Hepatocyte (in vitro differentiated cells): ENCODE measurements around the gene PF4V1. TPM values are rescaled to one million over a fixed set of nuclear protein-coding genes. Genes with fewer than 3 reads are reported as not detected.

Source experiments
- DNase-seq: peaks from one replicate; pipeline ENCODE4 v3.0.0-alpha.2; 2016; ENCODE audit warnings: low spot score
- H2AFZ ChIP-seq: fragments of 200-600 bp; sonication (generic); 2 replicates; pipeline ENCODE4 v1.6.0; 2016; ENCODE audit warnings: antibody characterized with exemption, mild to moderate bottlenecking
- H3K27ac ChIP-seq: fragments of 200-600 bp; sonication (generic); 2 replicates; pipeline ENCODE4 v1.5.1; 2016; ENCODE audit warnings: mild to moderate bottlenecking
- H3K27me3 ChIP-seq: fragments of 200-600 bp; sonication (generic); 2 replicates; pipeline ENCODE4 v1.6.1; 2016
- H3K36me3 ChIP-seq: fragments of 200-600 bp; sonication (generic); replicated peaks from 2 replicates; pipeline ENCODE4 v1.5.1; 2016; ENCODE audit warnings: low read depth; ENCODE audit not compliant: insufficient read depth
- H3K4me1 ChIP-seq: fragments of 200-600 bp; sonication (generic); 2 replicates; pipeline ENCODE4 v1.5.1; 2016; ENCODE audit warnings: mild to moderate bottlenecking, moderate library complexity; ENCODE audit not compliant: insufficient read depth
- H3K4me2 ChIP-seq: fragments of 200-600 bp; sonication (generic); 2 replicates; pipeline ENCODE4 v1.6.0; 2016
- H3K4me3 ChIP-seq: fragments of 200-600 bp; sonication (generic); 2 replicates; pipeline ENCODE4 v1.5.1; 2016; ENCODE audit warnings: mild to moderate bottlenecking
- H3K79me2 ChIP-seq: fragments of 200-600 bp; sonication (generic); 2 replicates; pipeline ENCODE4 v1.6.0; 2017; ENCODE audit warnings: mild to moderate bottlenecking
- H3K9me2 ChIP-seq: fragments of 200-600 bp; sonication (generic); replicated peaks from 2 replicates; pipeline ENCODE4 v1.6.0; 2017; ENCODE audit warnings: mild to moderate bottlenecking; ENCODE audit not compliant: insufficient read depth
- H3K9me3 ChIP-seq: fragments of 200-600 bp; sonication (generic); 2 replicates; pipeline ENCODE4 v1.5.1; 2016; ENCODE audit warnings: low read depth, mild to moderate bottlenecking
- H4K20me1 ChIP-seq: fragments of 200-600 bp; sonication (generic); 2 replicates; pipeline ENCODE4 v1.6.0; 2016; ENCODE audit warnings: mild to moderate bottlenecking; ENCODE audit not compliant: insufficient read depth, poor library complexity, severe bottlenecking
- CTCF ChIP-seq: fragments of 200-600 bp; sonication (generic); IDR thresholded peaks from 2 replicates; pipeline ENCODE4 v1.5.1; 2016; ENCODE audit warnings: antibody characterized with exemption, mild to moderate bottlenecking; ENCODE audit not compliant: poor library complexity
- EZH2 ChIP-seq: fragments of 200-600 bp; sonication (generic); IDR thresholded peaks from 2 replicates; pipeline ENCODE4 v1.6.1; 2016; ENCODE audit warnings: antibody characterized with exemption, mild to moderate bottlenecking, borderline replicate concordance
- EZH2phosphoT487 ChIP-seq: fragments of 200-600 bp; sonication (generic); IDR thresholded peaks from one replicate; pipeline ENCODE4 v1.6.1; 2018; ENCODE audit warnings: antibody characterized with exemption, mild to moderate bottlenecking, low read depth, moderate library complexity; ENCODE audit not compliant: unreplicated experiment, severe bottlenecking
- WGBS: methylation state at CpG from one replicate; pipeline ENCODE4 v1.1.6; 2016; ENCODE audit warnings: low lambda C conversion rate; ENCODE audit errors: missing lambda C conversion rate; 5-methylcytosine and 5-hydroxymethylcytosine counted together
- polyA plus RNA-seq: library from polyadenylated mRNA; unstranded; fragments of >200 nt; fragmentation: Nextera tagmentation; extraction: Ambion mirVana; gene quantifications from 2 replicates; pipeline ENCODE4 v1.2.1, GENCODE V29; 2016
- total RNA-seq: library from RNA; depleted of rRNA; stranded (reverse); fragments of >200 nt; gene quantifications from 2 replicates; pipeline ENCODE4 v1.2.3, GENCODE V29; 2014

PF4V1 gene
- total and polyA plus RNA-seq, 2 experiments from 2014 or later = not detected

GRCh38 chr4:73870768-73871167 lies 17.7 kb downstream of the PF4V1 start:
- no peaks in the 10 kb centered on the region for H4K20me1 ChIP-seq

GRCh38 chr4:73871511-73872310 lies 18.6 kb downstream of the PF4V1 start:
- Histone ChIP-seq H3K4me1 (peaks cover 5% of the 10 kb centered on the region), H3K79me2 (no peaks in the 10 kb centered on the region), H3K4me2 (no peak overlapping the region), H4K20me1 (no peaks in the 10 kb centered on the region), H3K4me3 (no peak overlapping the region), H3K27me3 (peaks cover 3% of the 10 kb centered on the region), H2AFZ (no peak overlapping the region), H3K27ac (no peak overlapping the region), H3K9me3 (no peaks in the 10 kb centered on the region), H3K36me3 (no peaks in the 10 kb centered on the region), H3K9me2 (no peaks in the 10 kb centered on the region)
- TF ChIP-seq CTCF (no peak), EZH2 (no peak), EZH2phosphoT487 (no peak)
- no peak for DNase-seq
- 77% methylated on average over 6 of the region's 6 CpGs for WGBS

More at GRCh38 chr4:73870768-73871167, 17.7 kb downstream of the PF4V1 start:
- H3K79me2 ChIP-seq = no peaks in the 10 kb centered on the region
- H2AFZ ChIP-seq = no peak overlapping the region
- peak overlapping the region; percentile 95 for H3K4me2 ChIP-seq
- no peak overlapping the region for H3K27ac ChIP-seq
- WGBS = 70% methylated on average over 1 of the region's 1 CpG
- no peaks in the 10 kb centered on the region for H3K9me2 ChIP-seq
- peaks cover 3% of the 10 kb centered on the region for H3K27me3 ChIP-seq
- H3K4me3 ChIP-seq = no peak overlapping the region
- no peak for DNase-seq
- H3K36me3 ChIP-seq = no peaks in the 10 kb centered on the region
- TF ChIP-seq CTCF = no peak
- no peak for TF ChIP-seq EZH2phosphoT487
- TF ChIP-seq EZH2 = no peak
- H3K4me1 ChIP-seq = peaks cover 5% of the 10 kb centered on the region
- no peaks in the 10 kb centered on the region for H3K9me3 ChIP-seq

- Histone ChIP-seq H3K36me3 (no peaks in the 10 kb centered on the region), H3K27me3 (peaks cover 3% of the 10 kb centered on the region), H3K9me2 (no peaks in the 10 kb centered on the region), H3K4me1 (peaks cover 5% of the 10 kb centered on the region), H2AFZ (no peak overlapping the region), H3K4me2 (no peak overlapping the region), H3K79me2 (no peaks in the 10 kb centered on the region), H3K27ac (no peak overlapping the region), H4K20me1 (no peaks in the 10 kb centered on the region), H3K4me3 (no peak overlapping the region), H3K9me3 (no peaks in the 10 kb centered on the region)
- 83% methylated on average over 2 of the region's 2 CpGs for WGBS
- DNase-seq = no peak
- TF ChIP-seq EZH2 (no peak), EZH2phosphoT487 (no peak), CTCF (no peak)
Observed at GRCh38 chr4:73872316-73873108, 19.4 kb downstream of the PF4V1 start.
